K562 (cell line): ENCODE results near the gene SCG2. TPM values are rescaled to one million over a fixed set of nuclear protein-coding genes. Genes with fewer than 3 reads are reported as not detected.

ENCODE experiments used
- ATAC-seq: fragments of 200-7000 bp; cut with Tn5 transposase; 3 replicates; pipeline ENCODE4 v1.9.1; 2020; ENCODE audit warnings: moderate library complexity
- BruUV-seq: library from RNA; stranded (reverse); fragments of 400-500 nt; replicated peaks from 2 replicates; lab custom pipeline; 2021; lab: Mats Ljungman, UMichigan
- CTCF ChIA-PET: fragments of 300-600 bp; formaldehyde crosslinking; extraction: SDS; loops from one replicate; lab custom pipeline; 2021; ENCODE audit warnings: low intra/inter-chr PET ratio; lab: Yijun Ruan, JAX
- POLR2A ChIA-PET: fragments of 300-600, 350-650 bp; sonication (Branson Sonifier 250); formaldehyde crosslinking; extraction: SDS; loops from one replicate; lab custom pipeline; 2021; ENCODE audit warnings: antibody characterized with exemption, inconsistent platforms; lab: Yijun Ruan, JAX
- DNase-seq, 4 experiments: peaks; one replicate each; pipeline versions ENCODE4 v3.0.0 to v3.0.0-alpha.2; 2011 to 2018; ENCODE audit warnings: low spot score in 3 of 4, mixed read lengths in 3 of 4; ENCODE audit errors: extremely low read depth in 1 of 4
- FAIRE-seq: peaks from 2 replicates; lab custom pipeline; 2011; peaks lifted over from hg19 to GRCh38; lab: Jason Lieb, UNC
- H2AFZ ChIP-seq: 2 replicates; pipeline ENCODE4 v1.6.0; 2011; ENCODE audit warnings: low read depth, low read length, control low read depth, inconsistent platforms
- H3K27ac ChIP-seq: fragments of 200-600 bp; 3 replicates; pipeline ENCODE4 v1.8.0; 2011; ENCODE audit warnings: low read depth, mild to moderate bottlenecking, control low read depth, inconsistent platforms, low read length, moderate library complexity, mixed read lengths; ENCODE audit errors: extremely low read depth
- H3K27me3 ChIP-seq, 2 experiments: fragments of 300-600 bp in 1 of 2; 2 replicates in 1 of 2; 3 replicates in 1 of 2; pipeline versions ENCODE4 v1.6.0 to v1.8.0; 2011; ENCODE audit warnings: inconsistent platforms in 2 of 2, low read length in 2 of 2, mild to moderate bottlenecking in 1 of 2, mixed read lengths in 1 of 2, moderate library complexity in 1 of 2; ENCODE audit not compliant: control insufficient read depth in 2 of 2, insufficient read depth in 2 of 2
- H3K36me3 ChIP-seq: fragments of 300-600 bp; 3 replicates; pipeline ENCODE4 v1.8.0; 2011; ENCODE audit warnings: mild to moderate bottlenecking, low read length, inconsistent platforms; ENCODE audit not compliant: control insufficient read depth, insufficient read depth
- H3K4me1 ChIP-seq, 2 experiments: fragments of 200-600 bp in 1 of 2; replicated peaks in 1 of 2; 2 replicates in 1 of 2; 3 replicates in 1 of 2; pipeline versions ENCODE4 v1.5.1 to v1.8.0; 2011; ENCODE audit warnings: inconsistent platforms in 2 of 2, low read length in 2 of 2, mild to moderate bottlenecking in 1 of 2, mixed read lengths in 1 of 2, moderate library complexity in 1 of 2; ENCODE audit not compliant: control insufficient read depth in 2 of 2, insufficient read depth in 2 of 2
- H3K4me2 ChIP-seq: 2 replicates; pipeline ENCODE4 v1.6.1; 2011; ENCODE audit warnings: low read length, control low read depth, inconsistent platforms, mixed read lengths; ENCODE audit not compliant: insufficient read depth
- H3K4me3 ChIP-seq: fragments of 200-600 bp; sonication (generic), shearing (Covaris generic); 2 replicates; pipeline ENCODE4 v1.5.1; 2016; ENCODE audit warnings: control low read depth, inconsistent platforms
- H3K79me2 ChIP-seq: fragments of 200-600 bp; 3 replicates; pipeline ENCODE4 v1.8.0; 2011; ENCODE audit warnings: low read length, inconsistent platforms; ENCODE audit not compliant: control insufficient read depth, insufficient read depth
- H3K9ac ChIP-seq, 2 experiments: 2 replicates each; pipeline versions ENCODE4 v1.6.0 to v1.6.1; 2011; ENCODE audit warnings: low read depth in 2 of 2, low read length in 2 of 2, control low read depth in 1 of 2, inconsistent platforms in 1 of 2, mild to moderate bottlenecking in 1 of 2, mixed read lengths in 1 of 2; ENCODE audit not compliant: insufficient read depth in 1 of 2
- H3K9me1 ChIP-seq: one replicate; pipeline ENCODE4 v1.6.0; 2011; ENCODE audit warnings: inconsistent platforms, mild to moderate bottlenecking, low read length, moderate library complexity; ENCODE audit not compliant: control insufficient read depth, insufficient read depth
- H3K9me3 ChIP-seq: replicated peaks from 2 replicates; pipeline ENCODE4 v1.5.1; 2011; ENCODE audit warnings: low read depth, low read length, inconsistent platforms; ENCODE audit not compliant: control insufficient read depth, insufficient read depth
- H4K20me1 ChIP-seq: replicated peaks from 2 replicates; pipeline ENCODE4 v1.6.1; 2011; ENCODE audit warnings: low read length, inconsistent platforms, mixed read lengths; ENCODE audit not compliant: control insufficient read depth, insufficient read depth
- CXXC5 ChIP-seq: fragments of 250-450 bp; sonication (Bioruptor Pico); IDR thresholded peaks from 2 replicates; pipeline ENCODE4 v1.8.0; 2022; ENCODE audit warnings: inconsistent platforms, mild to moderate bottlenecking, moderate library complexity
- IRF2 ChIP-seq: sonication (generic); formaldehyde crosslinking; IDR thresholded peaks from 2 replicates; pipeline ENCODE4 v1.8.1; 2022; ENCODE audit warnings: mild to moderate bottlenecking, missing genetic modification reagents
- MTF1 ChIP-seq: fragments of 250-450 bp; sonication (Bioruptor Pico); IDR thresholded peaks from 2 replicates; pipeline ENCODE4 v1.9.0; 2021; ENCODE audit warnings: moderate library complexity, mild to moderate bottlenecking, inconsistent platforms, borderline replicate concordance
- ZNF436 ChIP-seq: fragments of 250-450, 450-650 bp; sonication (Bioruptor Pico); formaldehyde crosslinking; IDR thresholded peaks from 2 replicates; pipeline ENCODE4 v1.7.0; 2020; ENCODE audit warnings: mild to moderate bottlenecking
- ZNF584 ChIP-seq: fragments of 200-800 bp; sonication (Bioruptor generic); IDR thresholded peaks from 2 replicates; pipeline ENCODE4 v1.6.1; 2016; ENCODE audit warnings: low read depth, mild to moderate bottlenecking, missing genetic modification characterization, missing compliant biosample characterization
- WGBS: fragments of 100-300 bp; shearing (Covaris generic); methylation state at CpG from one replicate; pipeline ENCODE4 v1.1.6; 2016; ENCODE audit warnings: low coverage, mixed read lengths; ENCODE audit not compliant: insufficient coverage; ENCODE audit errors: missing lambda C conversion rate; 5-methylcytosine and 5-hydroxymethylcytosine counted together
- in situ Hi-C: fragments of 300-500 bp; cut with MboI; formaldehyde crosslinking; loops from 4 replicates; pipeline ENCODE4 v1.15.0; 2018; ENCODE audit warnings: inconsistent platforms, mixed read lengths
- intact Hi-C: fragments of 100-400 bp; cut with micrococcal nuclease; formaldehyde crosslinking; loops from 2 replicates; pipeline ENCODE4 v1.14.2; 2022
- polyA plus RNA-seq, 8 experiments: library from polyadenylated mRNA; depleted of rRNA in 4 of 8; stranded (reverse) in 5 of 8; unstranded in 3 of 8; fragments of >200 nt; fragmentation: Nextera tagmentation in 2 of 8; fragmentation: Illumina TruSeq in 1 of 8; extraction: Ambion mirVana in 2 of 8; extraction: Trizol in 1 of 8; gene quantifications; 2 replicates each; pipeline versions ENCODE4 v1.2.1 to v1.2.3, GENCODE V29; 2011 to 2014; ENCODE audit warnings: inconsistent platforms in 1 of 8, missing spikeins in 1 of 8
- total RNA-seq, 7 experiments: library from RNA; depleted of rRNA in 6 of 7; stranded (reverse); fragments of >200 nt in 6 of 7; fragmentation: Illumina TruSeq in 2 of 7; extraction: Trizol in 2 of 7; gene quantifications; 2 replicates each; pipeline versions ENCODE4 v1.2.1 to v1.2.3, GENCODE V29; 2011 to 2021; ENCODE audit warnings: low replicate concordance in 1 of 7
- TF ChIP-seq, protein P1 (sequence below): fragments of 200-800 bp; sonication (Bioruptor generic); IDR thresholded peaks from 2 replicates; pipeline ENCODE4 v1.6.1; 2017; ENCODE audit warnings: missing genetic modification characterization, missing compliant biosample characterization

Gene SCG2
- total and polyA plus RNA-seq, 9 of the 15 experiments (the other 6 are each of a cell fraction or from before 2014, with no cell fraction given), result 0.07 to 1.6 (median 1.1) TPM

DNA sequence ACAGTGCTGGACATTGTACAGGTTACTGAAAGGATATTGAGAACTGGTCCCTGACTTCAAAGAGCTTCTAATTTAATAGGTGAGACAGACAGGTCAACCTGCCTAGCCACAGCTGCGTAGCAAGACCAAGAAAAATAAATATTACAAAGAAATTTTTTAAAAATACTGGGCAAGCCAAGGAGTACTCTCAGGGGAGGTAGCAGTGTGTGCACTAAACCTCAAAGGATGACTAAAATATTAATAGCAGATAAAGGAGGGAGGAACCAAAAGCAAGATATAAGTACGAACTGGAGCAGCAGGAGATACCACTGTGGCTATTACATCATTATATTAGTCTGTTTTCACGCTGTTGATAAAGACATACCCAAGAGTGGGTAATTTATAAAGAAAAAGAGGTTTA lies 14.9 kb downstream of the SCG2 start:
- H3K4me3 ChIP-seq, result no peak overlapping the region
- H3K27ac ChIP-seq, result no peak overlapping the region
- H3K4me1 ChIP-seq, result no peaks in the 10 kb centered on the region
- no peak overlapping the region for H3K9ac ChIP-seq
- TF ChIP-seq, protein P1, sequence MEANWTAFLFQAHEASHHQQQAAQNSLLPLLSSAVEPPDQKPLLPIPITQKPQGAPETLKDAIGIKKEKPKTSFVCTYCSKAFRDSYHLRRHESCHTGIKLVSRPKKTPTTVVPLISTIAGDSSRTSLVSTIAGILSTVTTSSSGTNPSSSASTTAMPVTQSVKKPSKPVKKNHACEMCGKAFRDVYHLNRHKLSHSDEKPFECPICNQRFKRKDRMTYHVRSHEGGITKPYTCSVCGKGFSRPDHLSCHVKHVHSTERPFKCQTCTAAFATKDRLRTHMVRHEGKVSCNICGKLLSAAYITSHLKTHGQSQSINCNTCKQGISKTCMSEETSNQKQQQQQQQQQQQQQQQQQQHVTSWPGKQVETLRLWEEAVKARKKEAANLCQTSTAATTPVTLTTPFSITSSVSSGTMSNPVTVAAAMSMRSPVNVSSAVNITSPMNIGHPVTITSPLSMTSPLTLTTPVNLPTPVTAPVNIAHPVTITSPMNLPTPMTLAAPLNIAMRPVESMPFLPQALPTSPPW (CRISPR knock-in tag), result no peak
- TF ChIP-seq IRF2 (CRISPR knock-in tag), result no peak
- no peak for TF ChIP-seq ZNF584 (CRISPR knock-in tag)
- TF ChIP-seq ZNF436 (CRISPR knock-in tag), result no peak
- no peak for TF ChIP-seq CXXC5 (CRISPR knock-in tag)
- no peak for TF ChIP-seq MTF1 (CRISPR knock-in tag)
- in situ Hi-C loops (no loop called here), intact Hi-C loops (no loop called here)
- H2AFZ ChIP-seq, result no peak overlapping the region
- ChIA-PET CTCF (no interaction called here), POLR2A (no interaction called here)
- WGBS, result 0% methylated on average over 3 of the region's 3 CpGs
- no peaks in the 10 kb centered on the region for H3K9me1 ChIP-seq
- DNase-seq (no peak), FAIRE-seq (no peak), ATAC-seq (no peak)
- TSS peak; percentile 67 for BruUV-seq
- H3K4me2 ChIP-seq, result no peak overlapping the region
- H3K9me3 ChIP-seq, result no peaks in the 10 kb centered on the region
- no peaks in the 10 kb centered on the region for H3K36me3 ChIP-seq
- H3K27me3 ChIP-seq, result no peaks in the 10 kb centered on the region
- H4K20me1 ChIP-seq, result no peaks in the 10 kb centered on the region
- no peaks in the 10 kb centered on the region for H3K79me2 ChIP-seq
